Ectodermal cell (in vitro differentiated cells): ENCODE data around the gene F7.

Source experiments
- H3K27ac ChIP-seq: 2 replicates; pipeline ENCODE4 v1.7.0; 2013; ENCODE audit warnings: mild to moderate bottlenecking, low read depth, low read length; ENCODE audit not compliant: insufficient read depth, poor library complexity, severe bottlenecking
- H3K27me3 ChIP-seq: 2 replicates; pipeline ENCODE4 v1.7.0; 2013; ENCODE audit warnings: mild to moderate bottlenecking, low read length; ENCODE audit not compliant: insufficient read depth, control insufficient read depth, poor library complexity, severe bottlenecking
- H3K36me3 ChIP-seq: one replicate; pipeline ENCODE4 v1.7.0; 2013; ENCODE audit warnings: low read length; ENCODE audit not compliant: control insufficient read depth, insufficient read depth
- H3K4me1 ChIP-seq: one replicate; pipeline ENCODE4 v1.7.0; 2013; ENCODE audit warnings: low read length; ENCODE audit not compliant: control insufficient read depth, insufficient read depth
- H3K4me3 ChIP-seq: 2 replicates; pipeline ENCODE4 v1.7.0; 2013; ENCODE audit warnings: low read depth, low read length, control low read depth; ENCODE audit not compliant: insufficient read depth
- H3K9me3 ChIP-seq: 2 replicates; pipeline ENCODE4 v1.7.0; 2013; ENCODE audit warnings: mild to moderate bottlenecking, low read length, moderate library complexity; ENCODE audit not compliant: control insufficient read depth
- WGBS, 2 experiments: methylation state at CpG; one replicate each; pipeline ENCODE4 v1.1.7; 2013; ENCODE audit warnings: missing lambda C conversion rate in 2 of 2; 5-methylcytosine and 5-hydroxymethylcytosine counted together

The F7 gene

DNA sequence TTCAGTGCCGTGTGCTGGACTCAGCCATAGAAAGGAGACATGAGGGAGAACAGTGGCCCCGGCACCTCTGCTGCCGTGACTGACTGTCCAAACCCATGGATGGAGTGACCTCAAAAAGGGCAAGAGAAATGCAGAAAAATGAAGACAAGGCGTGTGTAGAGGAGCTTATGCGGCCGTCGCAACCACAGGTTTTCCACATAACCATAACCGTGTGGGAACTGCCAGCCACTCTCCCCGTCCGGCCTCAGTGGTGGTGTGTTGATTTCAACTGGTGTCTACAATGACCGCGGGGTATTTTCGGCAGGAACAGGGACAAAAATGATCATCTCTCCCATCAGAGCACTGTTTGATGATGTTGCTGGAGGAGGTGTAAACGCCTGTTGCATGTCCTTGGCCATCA lies 42.9 kb upstream of the F7 start:
- WGBS, 2 experiments = 95 to 97% methylated on average over 14 of the region's 14 CpGs
- Histone ChIP-seq H3K4me3 (no peak overlapping the region), H3K4me1 (no peaks in the 10 kb centered on the region), H3K27me3 (no peaks in the 10 kb centered on the region), H3K27ac (no peak overlapping the region), H3K36me3 (no peaks in the 10 kb centered on the region), H3K9me3 (no peaks in the 10 kb centered on the region)

DNA sequence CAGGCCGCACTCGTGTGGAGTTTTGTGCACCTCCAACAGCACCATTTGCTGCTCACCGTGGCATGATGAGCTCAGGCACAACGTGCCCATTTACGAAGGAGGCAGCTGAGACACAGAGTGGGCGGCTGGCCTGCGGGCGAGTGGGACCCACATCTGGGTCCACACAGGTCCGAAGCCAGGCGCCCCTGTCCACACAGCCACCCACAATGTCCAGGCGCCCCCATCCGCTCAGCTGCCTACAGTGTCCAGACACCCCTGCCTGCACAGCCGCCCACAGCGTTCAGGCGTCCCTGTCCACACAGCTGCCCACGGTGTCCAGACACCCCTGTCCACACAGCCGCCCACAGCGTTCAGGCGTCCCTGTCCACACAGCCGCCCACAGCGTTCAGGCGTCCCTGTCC lies 42.5 kb upstream of the F7 start:
- 94 to 96% methylated on average over 22 of the region's 22 CpGs for WGBS, 2 experiments
- Histone ChIP-seq H3K4me3 (no peak overlapping the region), H3K4me1 (no peaks in the 10 kb centered on the region), H3K36me3 (no peaks in the 10 kb centered on the region), H3K27ac (no peak overlapping the region), H3K27me3 (no peaks in the 10 kb centered on the region), H3K9me3 (no peaks in the 10 kb centered on the region)

DNA sequence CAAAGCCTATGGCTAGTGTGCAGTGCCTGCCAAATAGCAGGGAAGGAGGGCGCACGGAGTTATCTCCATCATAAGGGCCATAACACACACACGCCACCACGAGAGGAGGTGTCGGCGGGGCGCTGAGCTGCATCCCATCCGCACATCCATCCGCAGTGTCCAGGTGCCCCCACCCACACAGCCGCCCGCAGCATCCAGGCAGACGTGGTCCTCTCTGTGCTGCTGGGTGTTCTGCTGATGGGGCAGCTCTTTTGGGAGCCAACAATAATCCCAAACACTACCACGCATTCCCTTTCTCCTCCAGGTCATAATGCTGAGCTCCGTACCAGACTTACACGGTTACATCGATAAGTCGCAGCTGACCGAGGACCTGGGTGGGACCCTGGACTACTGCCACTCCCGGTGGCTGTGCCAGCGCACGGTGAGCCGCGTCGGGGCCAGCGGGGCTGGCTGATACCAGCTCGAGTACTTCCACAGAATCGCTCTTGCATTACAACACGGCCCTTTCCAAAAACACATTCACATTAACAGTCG lies 41.5 kb upstream of the F7 start:
- Histone ChIP-seq H3K27ac (no peak overlapping the region), H3K4me3 (no peak overlapping the region), H3K4me1 (no peaks in the 10 kb centered on the region), H3K27me3 (no peaks in the 10 kb centered on the region), H3K36me3 (no peaks in the 10 kb centered on the region), H3K9me3 (no peaks in the 10 kb centered on the region)
- 92 to 93% methylated on average over 29 of the region's 29 CpGs for WGBS, 2 experiments

DNA sequence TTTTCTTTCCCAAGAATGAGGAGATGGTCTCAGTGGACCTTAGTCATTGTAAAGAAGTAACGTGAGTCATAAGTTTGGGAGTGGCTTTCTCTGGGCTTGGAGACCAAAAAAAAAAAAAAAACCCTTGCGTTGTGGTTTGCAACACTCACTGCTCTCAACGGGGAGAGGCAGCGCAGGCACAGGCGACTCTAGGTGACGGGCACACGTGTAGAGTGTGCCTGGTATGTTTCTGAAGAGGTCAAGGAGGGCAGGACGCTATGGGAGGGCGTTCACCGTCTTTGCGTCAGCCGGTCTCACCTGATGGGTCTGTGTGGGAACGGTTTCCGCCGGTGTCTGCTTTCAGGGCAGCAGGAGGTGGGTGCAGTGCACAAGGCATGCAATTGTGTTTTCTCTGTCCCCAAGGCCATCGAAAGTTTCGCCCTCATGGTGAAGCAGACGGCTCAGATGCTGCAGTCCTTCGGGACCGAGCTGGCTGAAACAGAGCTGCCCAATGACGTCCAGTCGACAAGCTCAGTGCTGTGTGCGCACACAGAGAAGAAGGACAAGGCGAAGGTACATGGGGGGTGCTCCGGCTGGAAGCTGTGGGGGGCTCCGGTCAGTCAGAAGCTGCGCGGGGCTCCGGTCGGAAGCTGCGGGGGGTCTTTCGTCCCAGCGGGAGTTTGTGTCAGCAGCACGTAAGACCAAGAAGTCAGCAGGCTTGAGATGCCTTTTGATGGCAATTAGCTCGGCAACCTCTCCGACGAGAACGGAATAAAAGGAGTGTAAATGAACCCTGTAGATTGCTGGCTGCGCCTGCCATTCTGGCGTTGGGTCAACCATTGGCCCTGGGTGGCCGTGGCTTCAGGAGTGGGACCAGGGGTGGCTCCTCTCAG lies 40.8 kb upstream of the F7 start:
- Histone ChIP-seq H3K36me3 (no peaks in the 10 kb centered on the region), H3K27ac (no peak overlapping the region), H3K4me1 (no peaks in the 10 kb centered on the region), H3K27me3 (no peaks in the 10 kb centered on the region), H3K9me3 (no peaks in the 10 kb centered on the region), H3K4me3 (no peak overlapping the region)
- 87 to 88% methylated on average over 41 of the region's 41 CpGs for WGBS, 2 experiments

DNA sequence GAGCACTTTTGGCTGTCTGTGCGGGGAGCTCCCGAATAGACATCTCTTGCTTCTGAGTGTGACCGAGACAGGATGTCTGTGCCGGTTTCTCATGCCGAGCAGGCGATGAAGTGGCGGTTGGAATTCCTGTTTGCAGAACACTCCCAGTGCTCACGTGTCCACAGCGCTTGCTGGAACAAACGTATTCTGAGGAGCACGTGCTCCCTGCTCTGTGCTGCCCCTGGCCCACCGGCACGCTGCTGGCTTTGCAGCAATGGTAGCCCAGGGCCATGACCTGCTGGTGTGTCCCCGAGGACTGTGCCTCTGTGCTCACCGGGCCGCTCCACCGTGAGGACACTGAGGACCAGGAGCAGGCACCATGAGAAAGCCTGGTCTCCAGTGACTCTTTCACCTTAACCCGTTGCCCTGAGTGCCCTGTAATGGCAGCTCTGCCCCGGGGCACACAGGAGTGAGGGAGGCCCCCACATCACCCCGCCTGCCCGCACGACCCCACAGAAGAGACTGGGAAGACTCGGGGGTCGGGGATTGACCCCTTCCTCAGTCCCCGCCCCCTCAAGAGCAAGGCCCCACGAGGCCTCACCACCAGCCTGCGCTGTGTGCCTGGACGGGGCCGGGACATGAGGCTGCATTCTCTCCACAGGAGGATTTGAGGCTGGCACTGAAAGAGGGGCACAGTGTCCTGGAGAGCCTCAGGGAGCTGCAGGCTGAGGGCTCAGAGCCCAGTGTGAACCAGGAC lies 40.0 kb upstream of the F7 start:
- H3K27me3 ChIP-seq = no peaks in the 10 kb centered on the region
- H3K4me3 ChIP-seq = no peak overlapping the region
- H3K27ac ChIP-seq = no peak overlapping the region
- H3K36me3 ChIP-seq = no peaks in the 10 kb centered on the region
- H3K9me3 ChIP-seq = no peaks in the 10 kb centered on the region
- WGBS, 2 experiments = 93 to 95% methylated on average over 29 of the region's 29 CpGs
- no peaks in the 10 kb centered on the region for H3K4me1 ChIP-seq

DNA sequence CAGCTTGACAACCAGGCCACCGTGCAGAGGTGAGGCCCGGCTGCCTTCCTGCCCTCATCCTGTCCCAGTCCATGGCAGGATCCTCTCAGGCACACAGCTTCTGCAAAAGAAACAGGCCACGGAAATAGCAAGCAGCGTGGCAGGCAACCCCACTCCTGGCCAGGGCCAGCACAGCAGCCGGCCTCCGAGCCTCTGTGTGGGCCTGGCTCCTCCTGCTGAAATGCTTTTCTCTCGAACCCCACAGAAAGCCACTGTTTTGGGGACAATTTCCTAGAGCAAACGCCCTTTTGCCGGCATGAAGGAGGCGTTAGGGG lies 39.5 kb upstream of the F7 start:
- H3K27me3 ChIP-seq = no peaks in the 10 kb centered on the region
- 95 to 96% methylated on average over 10 of the region's 10 CpGs for WGBS, 2 experiments
- H3K4me3 ChIP-seq = no peak overlapping the region
- no peak overlapping the region for H3K27ac ChIP-seq
- H3K9me3 ChIP-seq = no peaks in the 10 kb centered on the region
- no peaks in the 10 kb centered on the region for H3K36me3 ChIP-seq
- no peaks in the 10 kb centered on the region for H3K4me1 ChIP-seq

DNA sequence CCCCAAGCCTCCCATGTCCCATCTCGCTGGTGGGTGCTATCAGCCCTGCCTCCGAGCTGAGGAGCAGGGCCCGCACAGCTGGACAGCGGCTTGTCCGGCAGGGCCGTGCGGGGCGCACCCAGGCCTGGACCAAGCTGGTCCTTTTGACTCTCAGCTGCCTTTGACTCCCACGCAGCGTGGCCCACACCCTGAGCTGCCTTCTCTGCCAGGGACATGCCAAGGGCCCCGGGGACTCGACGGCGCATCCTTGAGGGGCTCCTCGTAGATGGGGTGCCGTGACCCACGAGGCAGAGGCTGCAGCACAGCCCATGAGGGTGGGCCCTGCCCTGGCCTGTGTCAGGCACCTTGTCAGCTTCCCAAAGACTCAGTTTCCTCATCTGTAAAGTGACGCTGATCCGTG lies 38.8 kb upstream of the F7 start:
- Histone ChIP-seq H3K4me3 (no peak overlapping the region), H3K9me3 (no peaks in the 10 kb centered on the region), H3K27ac (no peak overlapping the region), H3K36me3 (no peaks in the 10 kb centered on the region), H3K27me3 (no peaks in the 10 kb centered on the region), H3K4me1 (no peaks in the 10 kb centered on the region)
- WGBS, 2 experiments = 98% methylated on average over 19 of the region's 19 CpGs

DNA sequence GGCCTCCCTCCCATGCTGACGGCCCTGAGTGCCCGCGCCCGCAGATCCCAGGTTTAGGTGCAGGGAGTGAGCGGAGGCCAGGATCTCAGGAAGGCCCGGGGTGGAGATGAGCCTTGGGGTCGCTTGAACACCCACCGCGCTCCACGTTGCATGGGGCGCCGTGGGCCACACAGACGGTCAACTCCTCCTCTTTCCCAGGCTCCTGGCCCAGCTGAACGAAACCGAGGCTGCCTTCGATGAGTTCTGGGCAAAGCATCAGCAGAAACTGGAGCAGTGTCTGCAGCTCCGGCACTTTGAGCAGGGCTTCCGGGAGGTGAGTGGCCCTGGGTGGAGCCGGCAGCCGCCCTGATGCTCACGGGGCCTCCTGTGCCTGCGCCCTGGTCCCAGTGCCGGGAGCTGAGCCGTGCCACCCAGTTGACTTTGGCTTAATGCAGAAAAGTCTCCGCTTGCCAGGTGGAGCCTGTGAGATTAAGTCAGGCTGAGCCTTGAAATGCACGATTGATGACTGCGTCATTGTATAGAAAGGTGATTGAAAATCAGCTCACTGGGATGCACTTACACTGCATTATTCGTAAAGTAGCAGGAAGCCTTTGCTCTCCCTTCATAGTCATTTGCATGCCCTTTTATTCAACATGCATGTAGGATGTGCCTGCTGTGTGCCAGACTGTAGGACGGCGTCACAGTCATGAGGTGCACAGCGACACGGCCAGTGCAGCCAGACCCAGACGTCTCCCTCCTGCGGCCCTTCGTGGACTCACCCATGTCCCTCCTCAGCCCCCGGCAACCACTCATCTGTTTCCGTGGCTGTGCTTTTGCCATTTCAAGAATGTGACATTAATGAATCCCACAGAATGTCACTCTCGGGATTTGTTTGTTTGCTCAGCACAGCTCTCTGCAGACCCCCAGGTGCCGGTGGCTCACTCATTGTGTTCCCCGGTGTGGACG lies 35.5 kb upstream of the F7 start:
- Histone ChIP-seq H3K27me3 (no peaks in the 10 kb centered on the region), H3K36me3 (no peaks in the 10 kb centered on the region), H3K27ac (no peak overlapping the region), H3K9me3 (no peaks in the 10 kb centered on the region), H3K4me3 (no peak overlapping the region), H3K4me1 (no peaks in the 10 kb centered on the region)
- 89 to 90% methylated on average over 41 of the region's 41 CpGs for WGBS, 2 experiments

DNA sequence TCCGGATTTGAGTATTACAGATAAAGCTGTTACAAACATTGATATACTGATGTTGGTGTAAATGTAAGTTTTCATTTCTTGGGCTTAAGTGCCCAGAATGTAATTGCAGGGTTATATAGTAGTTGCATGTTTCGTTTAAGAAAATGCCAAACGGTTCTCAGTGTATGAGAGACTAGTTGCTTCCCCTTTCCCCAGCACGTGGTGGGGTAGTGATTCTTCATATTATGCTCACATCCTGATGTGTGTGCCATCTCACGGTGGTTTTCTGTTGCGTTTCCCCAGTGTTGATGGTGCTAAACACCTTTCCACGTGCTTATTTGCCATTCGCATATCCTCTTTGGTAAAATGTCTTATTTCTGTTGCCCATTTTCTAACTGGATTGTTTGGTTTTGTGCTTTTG lies 34.7 kb upstream of the F7 start:
- WGBS, 2 experiments = 91 to 94% methylated on average over 8 of the region's 8 CpGs
- no peak overlapping the region for H3K4me3 ChIP-seq
- H3K36me3 ChIP-seq = no peaks in the 10 kb centered on the region
- H3K9me3 ChIP-seq = no peaks in the 10 kb centered on the region
- H3K27ac ChIP-seq = no peak overlapping the region
- no peaks in the 10 kb centered on the region for H3K4me1 ChIP-seq
- no peaks in the 10 kb centered on the region for H3K27me3 ChIP-seq

DNA sequence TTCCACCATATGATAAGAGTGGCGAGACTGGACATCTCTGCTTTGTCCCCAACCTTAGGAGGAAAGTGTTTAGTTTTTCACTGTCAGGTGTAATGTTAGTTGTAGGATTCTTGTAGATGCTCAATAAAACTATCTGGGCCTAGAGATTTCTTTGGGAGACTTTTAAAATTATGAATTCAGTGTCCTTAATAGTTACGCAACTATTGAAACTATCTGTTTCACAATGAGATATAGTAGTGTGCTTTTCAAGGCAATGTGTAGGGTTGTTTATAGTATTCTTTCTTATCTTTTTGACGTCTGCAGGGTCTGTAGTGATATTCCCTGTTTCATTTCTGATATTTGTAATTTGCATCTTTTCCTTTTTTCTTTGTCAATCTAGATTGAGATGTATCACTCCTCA lies 33.2 kb upstream of the F7 start:
- no peaks in the 10 kb centered on the region for H3K4me1 ChIP-seq
- no peak overlapping the region for H3K4me3 ChIP-seq
- no peaks in the 10 kb centered on the region for H3K9me3 ChIP-seq
- 97 to 100% methylated on average over 2 to 3 of the region's 3 CpGs for WGBS, 2 experiments
- H3K36me3 ChIP-seq = no peaks in the 10 kb centered on the region
- H3K27me3 ChIP-seq = no peaks in the 10 kb centered on the region
- no peak overlapping the region for H3K27ac ChIP-seq
